Measurements from ENCODE around the gene ACE.

Gene ACE

DNA sequence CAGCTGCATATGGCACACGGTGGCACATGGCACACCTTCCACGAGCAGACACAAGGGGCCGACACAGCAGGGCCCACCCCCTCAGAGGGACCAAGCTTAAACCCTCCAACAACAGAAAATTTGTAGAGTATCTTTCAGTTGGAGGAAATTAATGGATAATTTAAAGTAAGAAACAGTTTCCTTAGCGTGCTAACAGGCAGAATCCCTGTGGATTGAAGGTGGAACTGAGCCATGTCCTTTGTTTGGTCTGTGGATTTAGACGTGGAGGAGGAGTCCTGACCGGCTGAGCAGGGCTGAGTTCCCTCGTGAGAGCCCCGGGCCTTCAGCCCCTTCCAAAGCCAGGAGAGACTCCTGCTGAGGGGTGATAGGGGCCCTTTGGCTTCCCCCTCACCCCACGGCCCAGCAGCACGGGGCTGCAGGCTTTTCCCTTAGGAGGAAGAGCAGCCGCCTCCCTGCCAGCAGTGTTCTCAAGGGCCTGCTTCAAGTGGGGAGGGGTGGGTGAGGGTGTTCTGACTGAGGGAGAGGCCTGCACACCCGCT lies 29.3 kb upstream of the ACE start (continued):
- TF ChIP-seq, protein P1, sequence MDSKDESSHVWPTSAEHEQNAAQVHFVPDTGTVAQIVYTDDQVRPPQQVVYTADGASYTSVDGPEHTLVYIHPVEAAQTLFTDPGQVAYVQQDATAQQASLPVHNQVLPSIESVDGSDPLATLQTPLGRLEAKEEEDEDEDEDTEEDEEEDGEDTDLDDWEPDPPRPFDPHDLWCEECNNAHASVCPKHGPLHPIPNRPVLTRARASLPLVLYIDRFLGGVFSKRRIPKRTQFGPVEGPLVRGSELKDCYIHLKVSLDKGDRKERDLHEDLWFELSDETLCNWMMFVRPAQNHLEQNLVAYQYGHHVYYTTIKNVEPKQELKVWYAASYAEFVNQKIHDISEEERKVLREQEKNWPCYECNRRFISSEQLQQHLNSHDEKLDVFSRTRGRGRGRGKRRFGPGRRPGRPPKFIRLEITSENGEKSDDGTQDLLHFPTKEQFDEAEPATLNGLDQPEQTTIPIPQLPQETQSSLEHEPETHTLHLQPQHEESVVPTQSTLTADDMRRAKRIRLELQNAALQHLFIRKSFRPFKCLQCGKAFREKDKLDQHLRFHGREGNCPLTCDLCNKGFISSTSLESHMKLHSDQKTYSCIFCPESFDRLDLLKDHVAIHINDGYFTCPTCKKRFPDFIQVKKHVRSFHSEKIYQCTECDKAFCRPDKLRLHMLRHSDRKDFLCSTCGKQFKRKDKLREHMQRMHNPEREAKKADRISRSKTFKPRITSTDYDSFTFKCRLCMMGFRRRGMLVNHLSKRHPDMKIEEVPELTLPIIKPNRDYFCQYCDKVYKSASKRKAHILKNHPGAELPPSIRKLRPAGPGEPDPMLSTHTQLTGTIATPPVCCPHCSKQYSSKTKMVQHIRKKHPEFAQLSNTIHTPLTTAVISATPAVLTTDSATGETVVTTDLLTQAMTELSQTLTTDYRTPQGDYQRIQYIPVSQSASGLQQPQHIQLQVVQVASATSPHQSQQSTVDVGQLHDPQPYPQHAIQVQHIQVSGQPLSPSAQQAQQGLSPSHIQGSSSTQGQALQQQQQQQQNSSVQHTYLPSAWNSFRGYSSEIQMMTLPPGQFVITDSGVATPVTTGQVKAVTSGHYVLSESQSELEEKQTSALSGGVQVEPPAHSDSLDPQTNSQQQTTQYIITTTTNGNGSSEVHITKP (tag by site-specific recombination; IDR thresholded peaks at IDR 0.05): no peak
- TF ChIP-seq ZNF23 (tag by site-specific recombination; IDR thresholded peaks at IDR 0.05; ENCODE audit: borderline replicate concordance): no peak
- TF ChIP-seq YY1 (tag by site-specific recombination; IDR thresholded peaks at IDR 0.05): no peak
- no peak for TF ChIP-seq ZNF239 (tag by site-specific recombination; IDR thresholded peaks at IDR 0.05)

DNA sequence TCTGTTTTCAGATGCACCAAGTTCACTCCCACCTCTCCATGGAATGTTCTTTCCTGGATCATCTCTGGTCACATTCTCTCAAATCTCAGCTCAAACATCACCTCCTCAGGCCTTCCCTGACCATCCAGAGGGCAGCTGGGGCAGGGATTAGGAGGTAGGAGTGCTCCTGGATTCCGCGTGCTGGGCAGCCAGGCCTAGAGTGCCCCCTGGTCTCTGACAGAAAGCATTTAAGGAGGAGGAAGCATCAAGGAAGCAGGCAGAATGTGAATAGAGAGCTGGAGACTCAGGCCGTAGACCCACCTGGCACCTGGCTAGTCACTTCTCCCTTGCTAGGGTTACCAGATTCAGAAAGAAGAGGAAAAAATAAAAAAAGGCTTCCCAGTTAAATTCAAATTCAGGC lies 28.2 kb upstream of the ACE start:
- CTCF ChIA-PET: interaction anchor here (1.0 to 2.4 kb wide), 4 partner anchors 17 to 42 kb away, joined by 4 to 12 read pairs (median 4); no protein-coding TSS in a partner anchor
- Histone ChIP-seq H3K4me3 (ENCODE audit: low read depth, low read length) (no peak overlapping the region), H3K36me3 (ENCODE audit: control insufficient read depth in 2 of 2, insufficient read depth in 1 of 2, low read length in 2 of 2) (no peaks in the 10 kb centered on the region), H3K4me1 (ENCODE audit: control insufficient read depth, insufficient read depth, low read length) (0 out of 2 replicates have a peak, but pooled peaks cover 2% of the 10 kb centered on the region), H3K27ac (ENCODE audit: extremely low read depth, low read depth, low read length) (no peak overlapping the region), H3K9me3 (ENCODE audit: control insufficient read depth, insufficient read depth, low read depth, low read length) (no peaks in the 10 kb centered on the region)
- TF ChIP-seq ZSCAN30 (tag by site-specific recombination; IDR thresholded peaks at IDR 0.05): no peak
- POLR2A ChIA-PET: no interaction called here

DNA sequence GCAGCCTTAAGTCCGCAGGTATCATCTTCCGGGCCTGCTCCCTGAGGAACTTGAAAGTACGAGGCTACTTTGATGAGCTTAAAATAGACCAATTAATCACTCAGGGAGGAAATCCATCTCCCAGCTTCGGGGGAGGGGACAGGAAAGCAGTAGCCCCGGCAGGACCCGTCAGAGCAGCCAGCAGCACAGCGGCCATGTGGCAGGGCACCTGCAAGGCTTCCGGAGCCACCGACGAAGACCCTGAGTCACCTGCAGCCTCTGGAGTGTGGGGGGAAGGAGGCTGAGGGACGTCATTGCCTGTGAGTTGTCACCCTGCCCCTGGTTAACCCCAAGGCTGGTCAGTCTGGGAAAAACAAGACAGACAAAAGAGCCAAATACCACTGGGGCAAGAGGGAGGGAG lies 26.3 kb upstream of the ACE start:
- Histone ChIP-seq H3K9me3 (ENCODE audit: control insufficient read depth, insufficient read depth, low read depth, low read length) (no peaks in the 10 kb centered on the region), H3K4me3 (ENCODE audit: low read depth, low read length) (no peak overlapping the region), H3K27ac (ENCODE audit: extremely low read depth, low read depth, low read length) (no peak overlapping the region), H3K4me1 (ENCODE audit: control insufficient read depth, insufficient read depth, low read length) (0 out of 2 replicates have a peak, but pooled peaks cover 2% of the 10 kb centered on the region), H3K36me3 (ENCODE audit: control insufficient read depth in 2 of 2, insufficient read depth in 1 of 2, low read length in 2 of 2) (no peaks in the 10 kb centered on the region)
- TF ChIP-seq, protein P2, sequence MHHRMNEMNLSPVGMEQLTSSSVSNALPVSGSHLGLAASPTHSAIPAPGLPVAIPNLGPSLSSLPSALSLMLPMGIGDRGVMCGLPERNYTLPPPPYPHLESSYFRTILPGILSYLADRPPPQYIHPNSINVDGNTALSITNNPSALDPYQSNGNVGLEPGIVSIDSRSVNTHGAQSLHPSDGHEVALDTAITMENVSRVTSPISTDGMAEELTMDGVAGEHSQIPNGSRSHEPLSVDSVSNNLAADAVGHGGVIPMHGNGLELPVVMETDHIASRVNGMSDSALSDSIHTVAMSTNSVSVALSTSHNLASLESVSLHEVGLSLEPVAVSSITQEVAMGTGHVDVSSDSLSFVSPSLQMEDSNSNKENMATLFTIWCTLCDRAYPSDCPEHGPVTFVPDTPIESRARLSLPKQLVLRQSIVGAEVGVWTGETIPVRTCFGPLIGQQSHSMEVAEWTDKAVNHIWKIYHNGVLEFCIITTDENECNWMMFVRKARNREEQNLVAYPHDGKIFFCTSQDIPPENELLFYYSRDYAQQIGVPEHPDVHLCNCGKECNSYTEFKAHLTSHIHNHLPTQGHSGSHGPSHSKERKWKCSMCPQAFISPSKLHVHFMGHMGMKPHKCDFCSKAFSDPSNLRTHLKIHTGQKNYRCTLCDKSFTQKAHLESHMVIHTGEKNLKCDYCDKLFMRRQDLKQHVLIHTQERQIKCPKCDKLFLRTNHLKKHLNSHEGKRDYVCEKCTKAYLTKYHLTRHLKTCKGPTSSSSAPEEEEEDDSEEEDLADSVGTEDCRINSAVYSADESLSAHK (tag by site-specific recombination; IDR thresholded peaks at IDR 0.05): no peak
- no peak for TF ChIP-seq ZNF623 (tag by site-specific recombination; IDR thresholded peaks at IDR 0.05)
- POLR2A ChIA-PET: interaction anchor here (0.6 to 1.0 kb wide), 2 partner anchors 43 to 171 kb away, joined by 3 read pairs; partner anchors contain the start of gene MAP3K3
- CTCF ChIA-PET: interaction anchor here (0.6 to 1.0 kb wide), 3 partner anchors 25 to 779 kb away, joined by 3 to 4 read pairs (median 3); no protein-coding TSS in a partner anchor

DNA sequence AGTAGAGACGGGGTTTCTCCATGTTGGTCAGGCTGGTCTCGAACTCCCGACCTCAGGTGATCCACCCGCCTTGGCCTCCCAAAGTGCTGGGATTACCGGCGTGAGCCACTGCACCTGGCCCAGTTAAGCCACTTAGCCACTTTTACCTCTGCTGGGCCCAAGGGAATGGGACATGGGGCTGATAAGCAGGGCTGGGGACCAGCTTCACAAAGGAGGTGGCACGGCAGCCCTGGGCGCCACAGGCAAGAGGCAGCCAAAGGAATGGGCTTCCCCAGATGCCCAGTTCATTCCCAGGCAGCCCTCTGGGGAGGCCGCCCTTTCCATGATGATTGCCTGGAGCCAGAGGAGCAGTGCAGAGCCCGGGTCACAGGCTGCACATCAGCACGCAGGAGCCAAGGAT lies 25.7 kb upstream of the ACE start:
- H3K4me3 ChIP-seq (ENCODE audit: low read depth, low read length): no peak overlapping the region
- H3K4me1 ChIP-seq (ENCODE audit: control insufficient read depth, insufficient read depth, low read length): 0 out of 2 replicates have a peak, but pooled peaks cover 2% of the 10 kb centered on the region
- CTCF ChIA-PET: interaction anchor here (0.6 to 0.7 kb wide), 2 partner anchors 159 to 779 kb away, joined by 3 read pairs; no protein-coding TSS in a partner anchor
- POLR2A ChIA-PET: interaction anchor here (0.6 to 1.0 kb wide), 2 partner anchors 43 to 171 kb away, joined by 3 read pairs; partner anchors contain the start of gene MAP3K3
- H3K27ac ChIP-seq (ENCODE audit: extremely low read depth, low read depth, low read length): no peak overlapping the region
- TF ChIP-seq TCF7L2 (IDR thresholded peaks at IDR 0.05; ENCODE audit: borderline replicate concordance, low read depth, low read length) (no peak), ZNF121 (tag by site-specific recombination; IDR thresholded peaks at IDR 0.05) (no peak), ZNF302 (tag by site-specific recombination; IDR thresholded peaks at IDR 0.05; ENCODE audit: low read depth) (no peak), SCRT1 (tag by site-specific recombination; IDR thresholded peaks at IDR 0.05; ENCODE audit: borderline replicate concordance) (no peak), ZBTB48 (tag by site-specific recombination; IDR thresholded peaks at IDR 0.05) (no peak), ZNF530 (tag by site-specific recombination; IDR thresholded peaks at IDR 0.05; ENCODE audit: low read depth) (no peak), ZSCAN23 (tag by site-specific recombination; IDR thresholded peaks at IDR 0.05) (no peak), ZNF521 (tag by site-specific recombination; IDR thresholded peaks at IDR 0.05) (no peak), ZNF623 (tag by site-specific recombination; IDR thresholded peaks at IDR 0.05) (no peak)
- TF ChIP-seq, protein P3, sequence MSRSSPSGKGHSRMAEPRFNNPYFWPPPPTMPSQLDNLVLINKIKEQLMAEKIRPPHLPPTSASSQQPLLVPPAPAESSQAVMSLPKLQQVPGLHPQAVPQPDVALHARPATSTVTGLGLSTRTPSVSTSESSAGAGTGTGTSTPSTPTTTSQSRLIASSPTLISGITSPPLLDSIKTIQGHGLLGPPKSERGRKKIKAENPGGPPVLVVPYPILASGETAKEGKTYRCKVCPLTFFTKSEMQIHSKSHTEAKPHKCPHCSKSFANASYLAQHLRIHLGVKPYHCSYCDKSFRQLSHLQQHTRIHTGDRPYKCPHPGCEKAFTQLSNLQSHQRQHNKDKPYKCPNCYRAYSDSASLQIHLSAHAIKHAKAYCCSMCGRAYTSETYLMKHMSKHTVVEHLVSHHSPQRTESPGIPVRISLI (tag by site-specific recombination; IDR thresholded peaks at IDR 0.05): no peak
- TF ChIP-seq, protein P4, sequence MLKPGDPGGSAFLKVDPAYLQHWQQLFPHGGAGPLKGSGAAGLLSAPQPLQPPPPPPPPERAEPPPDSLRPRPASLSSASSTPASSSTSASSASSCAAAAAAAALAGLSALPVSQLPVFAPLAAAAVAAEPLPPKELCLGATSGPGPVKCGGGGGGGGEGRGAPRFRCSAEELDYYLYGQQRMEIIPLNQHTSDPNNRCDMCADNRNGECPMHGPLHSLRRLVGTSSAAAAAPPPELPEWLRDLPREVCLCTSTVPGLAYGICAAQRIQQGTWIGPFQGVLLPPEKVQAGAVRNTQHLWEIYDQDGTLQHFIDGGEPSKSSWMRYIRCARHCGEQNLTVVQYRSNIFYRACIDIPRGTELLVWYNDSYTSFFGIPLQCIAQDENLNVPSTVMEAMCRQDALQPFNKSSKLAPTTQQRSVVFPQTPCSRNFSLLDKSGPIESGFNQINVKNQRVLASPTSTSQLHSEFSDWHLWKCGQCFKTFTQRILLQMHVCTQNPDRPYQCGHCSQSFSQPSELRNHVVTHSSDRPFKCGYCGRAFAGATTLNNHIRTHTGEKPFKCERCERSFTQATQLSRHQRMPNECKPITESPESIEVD (tag by site-specific recombination; IDR thresholded peaks at IDR 0.05): no peak
- TF ChIP-seq, protein P5, sequence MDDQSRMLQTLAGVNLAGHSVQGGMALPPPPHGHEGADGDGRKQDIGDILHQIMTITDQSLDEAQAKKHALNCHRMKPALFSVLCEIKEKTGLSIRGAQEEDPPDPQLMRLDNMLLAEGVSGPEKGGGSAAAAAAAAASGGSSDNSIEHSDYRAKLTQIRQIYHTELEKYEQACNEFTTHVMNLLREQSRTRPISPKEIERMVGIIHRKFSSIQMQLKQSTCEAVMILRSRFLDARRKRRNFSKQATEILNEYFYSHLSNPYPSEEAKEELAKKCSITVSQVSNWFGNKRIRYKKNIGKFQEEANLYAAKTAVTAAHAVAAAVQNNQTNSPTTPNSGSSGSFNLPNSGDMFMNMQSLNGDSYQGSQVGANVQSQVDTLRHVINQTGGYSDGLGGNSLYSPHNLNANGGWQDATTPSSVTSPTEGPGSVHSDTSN (CRISPR knock-in tag; IDR thresholded peaks at IDR 0.05): no peak
- no peaks in the 10 kb centered on the region for H3K36me3 ChIP-seq (ENCODE audit: control insufficient read depth in 2 of 2, insufficient read depth in 1 of 2, low read length in 2 of 2)
- no peaks in the 10 kb centered on the region for H3K9me3 ChIP-seq (ENCODE audit: control insufficient read depth, insufficient read depth, low read depth, low read length)

Measured in HEK293 (cell line).